Suprapubic skin (tissue), 4 donors: ENCODE data around the gene LRP11.

Experiments
- EP300 ChIP-seq: sonication (generic); formaldehyde crosslinking; IDR thresholded peaks from one replicate; pipeline ENCODE4 v1.6.1; 2017; ENCODE audit warnings: antibody characterized with exemption
- POLR2A ChIP-seq, 2 donors: fragments of 450-650 bp; IDR thresholded peaks; one replicate each; pipeline ENCODE4 v1.6.1; 2017; ENCODE audit warnings: antibody characterized with exemption in 2 of 2, mild to moderate bottlenecking in 2 of 2, moderate library complexity in 2 of 2
- POLR2AphosphoS5 ChIP-seq, 3 donors: sonication (generic); formaldehyde crosslinking; IDR thresholded peaks; one replicate each; pipeline ENCODE4 v1.6.1; 2017; ENCODE audit warnings: antibody characterized with exemption in 3 of 3
- TF ChIP-seq, protein P1 (sequence below), 2 donors: fragments of 200-600 bp in 1 of 2; fragments of 450-650 bp in 1 of 2; sonication (generic) in 1 of 2; IDR thresholded peaks; one replicate each; pipeline ENCODE4 v1.5.1; 2016 to 2019; ENCODE audit warnings: antibody characterized with exemption in 2 of 2, mild to moderate bottlenecking in 1 of 2, moderate library complexity in 1 of 2

- TF ChIP-seq POLR2A (IDR thresholded peaks at IDR 0.05), result no peak
- TF ChIP-seq POLR2AphosphoS5 (IDR thresholded peaks at IDR 0.05), result no peak
- TF ChIP-seq, protein P1, sequence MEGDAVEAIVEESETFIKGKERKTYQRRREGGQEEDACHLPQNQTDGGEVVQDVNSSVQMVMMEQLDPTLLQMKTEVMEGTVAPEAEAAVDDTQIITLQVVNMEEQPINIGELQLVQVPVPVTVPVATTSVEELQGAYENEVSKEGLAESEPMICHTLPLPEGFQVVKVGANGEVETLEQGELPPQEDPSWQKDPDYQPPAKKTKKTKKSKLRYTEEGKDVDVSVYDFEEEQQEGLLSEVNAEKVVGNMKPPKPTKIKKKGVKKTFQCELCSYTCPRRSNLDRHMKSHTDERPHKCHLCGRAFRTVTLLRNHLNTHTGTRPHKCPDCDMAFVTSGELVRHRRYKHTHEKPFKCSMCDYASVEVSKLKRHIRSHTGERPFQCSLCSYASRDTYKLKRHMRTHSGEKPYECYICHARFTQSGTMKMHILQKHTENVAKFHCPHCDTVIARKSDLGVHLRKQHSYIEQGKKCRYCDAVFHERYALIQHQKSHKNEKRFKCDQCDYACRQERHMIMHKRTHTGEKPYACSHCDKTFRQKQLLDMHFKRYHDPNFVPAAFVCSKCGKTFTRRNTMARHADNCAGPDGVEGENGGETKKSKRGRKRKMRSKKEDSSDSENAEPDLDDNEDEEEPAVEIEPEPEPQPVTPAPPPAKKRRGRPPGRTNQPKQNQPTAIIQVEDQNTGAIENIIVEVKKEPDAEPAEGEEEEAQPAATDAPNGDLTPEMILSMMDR (IDR thresholded peaks at IDR 0.05), result no peak
- TF ChIP-seq EP300, result no peak
Observed at GRCh38 chr6:149782337-149782736, 81.8 kb downstream of the LRP11 start.
